ENCODE results near the gene FASN.
A peak's percentile ranks its signal among the peaks of the same experiment; 100 is the strongest.

The FASN gene

GRCh38 chr17:82108038-82108437 lies 10.0 kb upstream of the FASN start:
- TF ChIP-seq CTCF (IDR thresholded peaks at IDR 0.05; ENCODE audit: insufficient read depth, low read length, poor library complexity, severe bottlenecking) (no peak), EZH2phosphoT487 (conservative IDR thresholded peaks at IDR 0.05; ENCODE audit: low read length) (no peak)
- no peaks in the 10 kb centered on the region for H4K20me1 ChIP-seq (ENCODE audit: low read depth, low read length)
- H3K4me3 ChIP-seq (ENCODE audit: insufficient read depth, low read length, poor library complexity, severe bottlenecking), result no peak overlapping the region
- H2AFZ ChIP-seq (ENCODE audit: low read depth, low read length, severe bottlenecking), result no peak overlapping the region
- no peaks in the 10 kb centered on the region for H3K36me3 ChIP-seq (ENCODE audit: low read length)
- H3K9ac ChIP-seq (ENCODE audit: low read length), result no peak overlapping the region
- no peaks in the 10 kb centered on the region for H3K79me2 ChIP-seq (ENCODE audit: insufficient read depth, low read length)
- H3K9me3 ChIP-seq (ENCODE audit: insufficient read depth, low read length), result no peaks in the 10 kb centered on the region
- peaks cover 5% of the 10 kb centered on the region; the same call in 1 of the 2 replicates for H3F3A ChIP-seq (ENCODE audit: insufficient read depth)
- H3K27me3 ChIP-seq (ENCODE audit: low read length), result no peaks in the 10 kb centered on the region
- H3K4me2 ChIP-seq (ENCODE audit: low read depth, low read length, poor library complexity, severe bottlenecking), result no peak overlapping the region
- no peak overlapping the region for H3K27ac ChIP-seq (ENCODE audit: low read depth, low read length)
- no peaks in the 10 kb centered on the region for H3K9me2 ChIP-seq (replicated peaks; ENCODE audit: insufficient read depth, low read length)

- Histone ChIP-seq H3K9ac (ENCODE audit: low read length) (no peak overlapping the region), H3K4me2 (ENCODE audit: low read depth, low read length, poor library complexity, severe bottlenecking) (no peak overlapping the region), H3K27me3 (ENCODE audit: low read length) (no peaks in the 10 kb centered on the region), H3K9me2 (replicated peaks; ENCODE audit: insufficient read depth, low read length) (no peaks in the 10 kb centered on the region), H3K9me3 (ENCODE audit: insufficient read depth, low read length) (no peaks in the 10 kb centered on the region), H3K36me3 (ENCODE audit: low read length) (no peaks in the 10 kb centered on the region), H4K20me1 (ENCODE audit: low read depth, low read length) (no peaks in the 10 kb centered on the region), H3K27ac (ENCODE audit: low read depth, low read length) (no peak overlapping the region), H3K79me2 (ENCODE audit: insufficient read depth, low read length) (no peaks in the 10 kb centered on the region), H3F3A (ENCODE audit: insufficient read depth) (peaks cover 6% of the 10 kb centered on the region), H2AFZ (ENCODE audit: low read depth, low read length, severe bottlenecking) (no peak overlapping the region), H3K4me3 (ENCODE audit: insufficient read depth, low read length, poor library complexity, severe bottlenecking) (no peak overlapping the region)
- TF ChIP-seq EZH2phosphoT487 (conservative IDR thresholded peaks at IDR 0.05; ENCODE audit: low read length) (no peak), CTCF (IDR thresholded peaks at IDR 0.05; ENCODE audit: insufficient read depth, low read length, poor library complexity, severe bottlenecking) (peak; percentile 20)
These were observed 9.4 kb upstream of the FASN start for GRCh38 chr17:82107341-82107860.

- Histone ChIP-seq H3K9me3 (ENCODE audit: insufficient read depth, low read length) (no peaks in the 10 kb centered on the region), H4K20me1 (ENCODE audit: low read depth, low read length) (no peaks in the 10 kb centered on the region), H3K9ac (ENCODE audit: low read length) (peak overlapping the region; percentile 70), H2AFZ (ENCODE audit: low read depth, low read length, severe bottlenecking) (peak overlapping the region; percentile 74), H3K79me2 (ENCODE audit: insufficient read depth, low read length) (no peaks in the 10 kb centered on the region), H3K9me2 (replicated peaks; ENCODE audit: insufficient read depth, low read length) (no peaks in the 10 kb centered on the region), H3K27me3 (ENCODE audit: low read length) (no peaks in the 10 kb centered on the region), H3F3A (ENCODE audit: insufficient read depth) (peaks cover 12% of the 10 kb centered on the region), H3K36me3 (ENCODE audit: low read length) (no peaks in the 10 kb centered on the region), H3K4me2 (ENCODE audit: low read depth, low read length, poor library complexity, severe bottlenecking) (peak overlapping the region; percentile 66), H3K27ac (ENCODE audit: low read depth, low read length) (peak overlapping the region; percentile 68), H3K4me3 (ENCODE audit: insufficient read depth, low read length, poor library complexity, severe bottlenecking) (peak overlapping the region; percentile 49)
- TF ChIP-seq CTCF (IDR thresholded peaks at IDR 0.05; ENCODE audit: insufficient read depth, low read length, poor library complexity, severe bottlenecking), result no peak
- no peak for TF ChIP-seq EZH2phosphoT487 (conservative IDR thresholded peaks at IDR 0.05; ENCODE audit: low read length)
These were observed 8.8 kb upstream of the FASN start for GRCh38 chr17:82106688-82107305.

Measured in SU-DHL-6 (cell line).